ENCODE results near the gene ZDHHC14. TPM values are rescaled to one million over a fixed set of nuclear protein-coding genes. Genes with fewer than 3 reads are reported as not detected.

The ZDHHC14 gene
- total RNA-seq, 1 donor from 2014 or later = 26.1 TPM

DNA sequence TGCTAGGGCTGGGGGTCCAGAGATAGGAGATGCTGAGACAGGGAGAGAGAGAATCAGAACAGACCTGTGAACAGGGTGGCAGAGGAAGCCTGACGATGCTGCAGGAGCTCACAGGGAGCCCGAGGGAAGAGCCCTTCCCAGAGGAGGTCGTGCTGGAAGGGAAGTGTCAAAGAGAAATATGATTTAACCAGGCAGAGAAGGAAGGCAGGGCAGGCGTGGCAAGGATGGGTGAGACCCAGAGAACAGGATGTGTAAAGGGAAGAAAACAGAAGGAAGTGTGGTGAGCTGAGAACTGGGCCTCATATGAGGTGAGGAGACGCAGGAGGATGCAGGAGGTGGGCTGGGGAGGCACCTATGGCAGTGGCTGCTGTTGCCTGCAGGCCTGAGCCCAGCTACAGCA is 105.6 kb downstream of the ZDHHC14 start:
- peaks cover 52% of the 10 kb centered on the region for H3K4me1 Mint-ChIP-seq (ENCODE audit: unreplicated experiment)
- H3K4me3 Mint-ChIP-seq (ENCODE audit: unreplicated experiment) = peak overlapping the region; percentile 43
- H3K27me3 Mint-ChIP-seq (ENCODE audit: unreplicated experiment) = peaks cover 3% of the 10 kb centered on the region
- no peaks in the 10 kb centered on the region for H3K9me3 Mint-ChIP-seq (ENCODE audit: unreplicated experiment)
- peak; percentile 10 for DNase-seq (ENCODE audit: low spot score)
- TF ChIP-seq, protein P1, sequence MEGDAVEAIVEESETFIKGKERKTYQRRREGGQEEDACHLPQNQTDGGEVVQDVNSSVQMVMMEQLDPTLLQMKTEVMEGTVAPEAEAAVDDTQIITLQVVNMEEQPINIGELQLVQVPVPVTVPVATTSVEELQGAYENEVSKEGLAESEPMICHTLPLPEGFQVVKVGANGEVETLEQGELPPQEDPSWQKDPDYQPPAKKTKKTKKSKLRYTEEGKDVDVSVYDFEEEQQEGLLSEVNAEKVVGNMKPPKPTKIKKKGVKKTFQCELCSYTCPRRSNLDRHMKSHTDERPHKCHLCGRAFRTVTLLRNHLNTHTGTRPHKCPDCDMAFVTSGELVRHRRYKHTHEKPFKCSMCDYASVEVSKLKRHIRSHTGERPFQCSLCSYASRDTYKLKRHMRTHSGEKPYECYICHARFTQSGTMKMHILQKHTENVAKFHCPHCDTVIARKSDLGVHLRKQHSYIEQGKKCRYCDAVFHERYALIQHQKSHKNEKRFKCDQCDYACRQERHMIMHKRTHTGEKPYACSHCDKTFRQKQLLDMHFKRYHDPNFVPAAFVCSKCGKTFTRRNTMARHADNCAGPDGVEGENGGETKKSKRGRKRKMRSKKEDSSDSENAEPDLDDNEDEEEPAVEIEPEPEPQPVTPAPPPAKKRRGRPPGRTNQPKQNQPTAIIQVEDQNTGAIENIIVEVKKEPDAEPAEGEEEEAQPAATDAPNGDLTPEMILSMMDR (IDR thresholded peaks at IDR 0.05; ENCODE audit: unreplicated experiment) = no peak
- no peaks in the 10 kb centered on the region for H3K36me3 Mint-ChIP-seq (ENCODE audit: low read depth, unreplicated experiment)
- peak overlapping the region; percentile 26 for H3K27ac Mint-ChIP-seq (ENCODE audit: unreplicated experiment)

DNA sequence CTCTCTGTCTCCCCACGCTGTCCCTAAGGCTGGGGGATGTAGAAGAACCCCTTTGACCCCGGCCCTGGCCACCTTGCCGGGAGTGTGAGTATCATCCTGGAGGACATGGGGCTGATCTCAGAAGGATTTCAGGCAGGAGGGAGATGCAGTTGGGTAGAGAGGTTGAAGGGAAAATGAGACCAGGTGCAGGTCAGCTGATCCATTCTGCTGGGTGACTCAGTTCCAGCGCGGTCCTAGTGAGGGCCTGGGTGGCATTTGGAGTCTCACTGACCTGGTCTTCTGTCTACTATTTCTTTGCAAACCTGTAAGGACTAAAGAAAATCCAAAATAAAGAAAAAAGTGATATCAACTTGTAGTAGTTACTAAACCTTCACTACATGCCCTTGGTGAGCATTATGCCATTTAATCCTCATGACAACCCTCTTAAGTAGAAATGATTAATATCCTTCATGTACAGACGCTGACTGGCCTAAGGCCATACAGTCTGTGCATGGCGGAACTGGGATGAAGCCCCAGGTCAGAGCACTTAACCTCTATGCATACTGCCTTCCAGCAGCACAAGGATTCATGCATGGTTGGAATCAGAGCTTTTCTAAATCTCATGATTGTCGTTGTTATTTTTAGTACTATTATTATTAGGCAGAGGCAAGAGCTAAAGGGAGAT is 106.3 kb downstream of the ZDHHC14 start:
- Mint-ChIP-seq H3K27me3 (ENCODE audit: unreplicated experiment) (peaks cover 2% of the 10 kb centered on the region), H3K4me1 (ENCODE audit: unreplicated experiment) (peaks cover 47% of the 10 kb centered on the region), H3K4me3 (ENCODE audit: unreplicated experiment) (no peak overlapping the region), H3K27ac (ENCODE audit: unreplicated experiment) (no peak overlapping the region), H3K9me3 (ENCODE audit: unreplicated experiment) (no peaks in the 10 kb centered on the region), H3K36me3 (ENCODE audit: low read depth, unreplicated experiment) (no peaks in the 10 kb centered on the region)
- DNase-seq (ENCODE audit: low spot score) = no peak
- TF ChIP-seq, protein P1 (IDR thresholded peaks at IDR 0.05; ENCODE audit: unreplicated experiment) = no peak

DNA sequence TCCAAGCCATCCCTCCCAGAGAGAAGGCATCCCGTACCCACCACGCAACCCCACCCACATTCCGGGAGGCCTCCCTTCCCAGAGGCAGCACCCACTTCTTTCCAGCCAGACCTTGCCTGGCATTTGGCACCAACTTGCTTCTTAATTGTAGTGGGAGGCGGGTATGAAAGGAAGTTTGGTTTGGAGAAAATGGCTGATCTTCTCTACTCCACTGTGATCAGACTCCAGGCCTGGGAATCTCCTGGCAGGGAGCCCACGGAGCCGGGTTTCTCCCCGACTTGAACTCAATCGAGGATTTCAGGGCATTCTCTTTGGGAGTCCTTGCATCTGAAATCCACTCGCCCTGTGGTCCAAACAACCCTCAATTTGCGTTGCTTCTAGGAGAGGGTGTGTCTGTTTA is 107.1 kb downstream of the ZDHHC14 start:
- Mint-ChIP-seq H3K27ac (ENCODE audit: unreplicated experiment) (no peak overlapping the region), H3K4me1 (ENCODE audit: unreplicated experiment) (peaks cover 54% of the 10 kb centered on the region), H3K9me3 (ENCODE audit: unreplicated experiment) (no peaks in the 10 kb centered on the region), H3K4me3 (ENCODE audit: unreplicated experiment) (no peak overlapping the region), H3K27me3 (ENCODE audit: unreplicated experiment) (peaks cover 4% of the 10 kb centered on the region), H3K36me3 (ENCODE audit: low read depth, unreplicated experiment) (peaks cover 5% of the 10 kb centered on the region)
- TF ChIP-seq, protein P1 (IDR thresholded peaks at IDR 0.05; ENCODE audit: unreplicated experiment) = no peak
- no peak for DNase-seq (ENCODE audit: low spot score)

DNA sequence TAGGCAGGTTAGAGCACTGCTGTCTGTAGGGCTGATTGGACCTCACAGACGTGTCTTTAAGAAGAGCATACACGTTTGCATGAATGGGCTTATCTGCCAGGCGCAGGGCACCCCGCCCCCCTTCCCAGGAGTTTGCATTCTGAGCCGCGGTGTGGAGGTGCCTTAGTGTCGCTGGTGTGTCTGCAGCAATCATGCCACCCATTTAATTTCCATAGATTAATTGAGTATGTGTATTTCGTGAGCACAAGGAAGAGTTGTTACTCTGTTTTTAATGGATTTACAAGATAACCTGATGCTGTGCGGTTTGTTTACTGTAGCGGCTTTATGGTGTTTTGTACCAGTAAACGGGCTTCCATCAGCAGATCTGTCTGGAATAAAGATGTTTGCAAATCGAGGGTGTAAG is 107.7 kb downstream of the ZDHHC14 start:
- TF ChIP-seq, protein P1 (IDR thresholded peaks at IDR 0.05; ENCODE audit: unreplicated experiment) = no peak

DNA sequence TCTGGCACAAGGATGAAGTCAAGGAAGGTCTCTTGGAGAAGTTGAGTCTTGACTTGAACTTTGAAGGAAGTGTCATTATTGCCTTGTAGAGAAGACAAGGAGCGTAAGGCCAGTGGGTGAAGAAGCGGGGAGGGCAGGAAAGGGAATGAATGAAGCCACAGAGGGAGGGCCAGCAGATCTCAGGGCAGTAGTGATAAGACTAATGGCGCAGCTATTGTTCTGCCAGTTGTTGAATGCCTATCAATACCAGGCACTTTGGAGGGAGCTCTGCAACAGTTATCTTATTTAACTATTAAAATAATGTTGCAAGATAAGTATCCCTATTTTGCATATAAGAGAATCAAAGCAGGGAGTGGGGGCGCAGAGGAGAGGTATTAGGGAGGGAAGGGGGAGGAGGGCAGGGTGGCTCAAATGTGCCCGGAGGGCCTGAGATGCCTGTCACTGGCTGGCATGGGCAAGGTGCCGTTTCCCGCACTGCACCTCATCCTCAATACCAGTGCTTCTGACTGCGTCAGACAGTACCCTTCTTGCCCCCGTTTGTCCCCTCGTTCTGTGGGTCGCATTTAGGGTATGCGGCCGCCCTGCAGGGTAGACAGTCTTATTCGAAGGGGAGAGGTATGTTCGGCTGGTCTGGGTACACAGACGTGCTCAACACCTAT is 109.8 kb downstream of the ZDHHC14 start:
- no peak overlapping the region for H3K27ac Mint-ChIP-seq (ENCODE audit: unreplicated experiment)
- H3K9me3 Mint-ChIP-seq (ENCODE audit: unreplicated experiment) = no peaks in the 10 kb centered on the region
- no peak for DNase-seq (ENCODE audit: low spot score)
- H3K27me3 Mint-ChIP-seq (ENCODE audit: unreplicated experiment) = peaks cover 8% of the 10 kb centered on the region
- TF ChIP-seq, protein P1 (IDR thresholded peaks at IDR 0.05; ENCODE audit: unreplicated experiment) = no peak
- H3K36me3 Mint-ChIP-seq (ENCODE audit: low read depth, unreplicated experiment) = peaks cover 10% of the 10 kb centered on the region
- H3K4me3 Mint-ChIP-seq (ENCODE audit: unreplicated experiment) = no peak overlapping the region
- H3K4me1 Mint-ChIP-seq (ENCODE audit: unreplicated experiment) = peaks cover 58% of the 10 kb centered on the region

More for the DNA sequence above, 107.7 kb downstream of the ZDHHC14 start:
- no peak for DNase-seq (ENCODE audit: low spot score)
- H3K27me3 Mint-ChIP-seq (ENCODE audit: unreplicated experiment) = peaks cover 5% of the 10 kb centered on the region
- peaks cover 55% of the 10 kb centered on the region for H3K4me1 Mint-ChIP-seq (ENCODE audit: unreplicated experiment)
- H3K27ac Mint-ChIP-seq (ENCODE audit: unreplicated experiment) = no peak overlapping the region
- H3K4me3 Mint-ChIP-seq (ENCODE audit: unreplicated experiment) = no peak overlapping the region
- H3K36me3 Mint-ChIP-seq (ENCODE audit: low read depth, unreplicated experiment) = peaks cover 5% of the 10 kb centered on the region
- no peaks in the 10 kb centered on the region for H3K9me3 Mint-ChIP-seq (ENCODE audit: unreplicated experiment)
